HCT116 (cell line): Measurements from ENCODE around the gene LRBA. TPM values are rescaled to one million over a fixed set of nuclear protein-coding genes. Genes with fewer than 3 reads are reported as not detected.

Experiments used
- ATAC-seq: fragments of 200-7000 bp; cut with Tn5 transposase; 2 replicates; pipeline ENCODE4 v1.9.1; 2020; ENCODE audit warnings: mild to moderate bottlenecking, moderate library complexity
- BruUV-seq: library from RNA; stranded (reverse); fragments of 400-500 nt; replicated peaks from 2 replicates; lab custom pipeline; 2021; lab: Mats Ljungman, UMichigan
- CTCF ChIA-PET: fragments of 300-600 bp; sonication (Branson Sonifier 250); formaldehyde crosslinking; loops from one replicate; lab custom pipeline; 2021; ENCODE audit warnings: antibody characterized with exemption; lab: Charles Lee
- POLR2A ChIA-PET: fragments of 300-600, 350-600 bp; sonication (Branson Sonifier 250); formaldehyde crosslinking; loops from one replicate; lab custom pipeline; 2021; ENCODE audit warnings: antibody characterized with exemption; lab: Charles Lee
- RAD21 ChIA-PET, 2 experiments: fragments of 300-600 bp; sonication (Branson Sonifier 250); formaldehyde crosslinking; loops; one replicate each; lab custom pipeline; 2023; ENCODE audit warnings: low total read pairs in 2 of 2; ENCODE audit not compliant: uncharacterized antibody in 2 of 2, unreplicated experiment in 2 of 2, low non-redundant PET in 1 of 2; lab: Charles Lee
- DNase-seq: peaks from one replicate; pipeline ENCODE4 v3.0.0-alpha.2; 2010; ENCODE audit warnings: low read depth, low spot score
- H2AFZ ChIP-seq: fragments of 200-600 bp; shearing (Covaris generic), sonication (generic); 2 replicates; pipeline ENCODE4 v1.6.1; 2017; ENCODE audit warnings: low read depth, mixed run types, mixed read lengths, antibody characterized with exemption, low read length; ENCODE audit not compliant: poor library complexity, severe bottlenecking
- H3K27ac ChIP-seq: 2 replicates; pipeline ENCODE4 v1.5.1; 2012; ENCODE audit warnings: low read depth, low read length
- H3K27me3 ChIP-seq: fragments of 200-600 bp; sonication (generic); 2 replicates; pipeline ENCODE4 v1.6.1; 2016; ENCODE audit warnings: mixed run types, low read length, mixed read lengths; ENCODE audit not compliant: insufficient read depth
- H3K36me3 ChIP-seq, 2 experiments: fragments of 200-500 bp in 1 of 2; fragments of 200-600 bp in 1 of 2; sonication (Bioruptor generic) in 1 of 2; sonication (generic) in 1 of 2; 2 replicates each; pipeline versions ENCODE4 v1.5.1 to v1.6.1; 2014 to 2016; ENCODE audit warnings: low read length in 2 of 2, inconsistent platforms in 1 of 2, mixed read lengths in 1 of 2, mixed run types in 1 of 2; ENCODE audit not compliant: insufficient read depth in 2 of 2, control insufficient read depth in 1 of 2
- H3K4me1 ChIP-seq, 2 experiments: fragments of 200-600 bp in 1 of 2; sonication (generic) in 1 of 2; 2 replicates each; pipeline versions ENCODE4 v1.5.1 to v1.6.1; 2012 to 2017; ENCODE audit warnings: low read length in 2 of 2, inconsistent platforms in 1 of 2, mild to moderate bottlenecking in 1 of 2, mixed read lengths in 1 of 2, mixed run types in 1 of 2, moderate library complexity in 1 of 2; ENCODE audit not compliant: insufficient read depth in 2 of 2, control insufficient read depth in 1 of 2
- H3K4me2 ChIP-seq: fragments of 200-600 bp; sonication (generic); 2 replicates; pipeline ENCODE4 v1.6.1; 2017; ENCODE audit warnings: mixed run types, low read length, mixed read lengths
- H3K4me3 ChIP-seq, 2 experiments: fragments of 200-600 bp in 1 of 2; sonication (generic) in 1 of 2; replicated peaks in 1 of 2; 2 replicates each; pipeline ENCODE4 v1.5.1; 2011 to 2016; ENCODE audit warnings: low read length in 2 of 2, control low read depth in 1 of 2, low read depth in 1 of 2, mild to moderate bottlenecking in 1 of 2, mixed read lengths in 1 of 2, mixed run types in 1 of 2
- H3K79me2 ChIP-seq: fragments of 200-600 bp; sonication (generic); 2 replicates; pipeline ENCODE4 v1.6.1; 2017; ENCODE audit warnings: mild to moderate bottlenecking, mixed run types, low read length, moderate library complexity, mixed read lengths; ENCODE audit not compliant: insufficient read depth
- H3K9ac ChIP-seq: fragments of 200-600 bp; sonication (generic); 2 replicates; pipeline ENCODE4 v1.6.1; 2016; ENCODE audit warnings: low read length, mixed read lengths
- H3K9me2 ChIP-seq: fragments of 200-600 bp; sonication (generic), shearing (Covaris generic); 2 replicates; pipeline ENCODE4 v1.6.1; 2017; ENCODE audit warnings: mixed run types, mild to moderate bottlenecking, moderate library complexity; ENCODE audit not compliant: insufficient read depth
- H3K9me3 ChIP-seq, 2 experiments: fragments of 200-500 bp in 1 of 2; fragments of 200-600 bp in 1 of 2; sonication (Bioruptor generic) in 1 of 2; sonication (generic) in 1 of 2; 2 replicates each; pipeline ENCODE4 v1.6.1; 2014 to 2017; ENCODE audit warnings: low read length in 2 of 2, mixed read lengths in 2 of 2, inconsistent platforms in 1 of 2, low read depth in 1 of 2, mild to moderate bottlenecking in 1 of 2, mixed run types in 1 of 2, moderate library complexity in 1 of 2; ENCODE audit not compliant: control insufficient read depth in 1 of 2, insufficient read depth in 1 of 2
- H4K20me1 ChIP-seq: fragments of 200-600 bp; sonication (generic), shearing (Covaris generic); 2 replicates; pipeline ENCODE4 v1.6.1; 2017; ENCODE audit warnings: mixed run types, mild to moderate bottlenecking, moderate library complexity; ENCODE audit not compliant: insufficient read depth
- CTCF ChIP-seq, 3 experiments: fragments of 200-600 bp in 1 of 3; sonication (generic) in 1 of 3; IDR thresholded peaks in 2 of 3; conservative IDR thresholded peaks in 1 of 3; 2 replicates each; pipeline ENCODE4 v1.5.1; 2012 to 2017; ENCODE audit warnings: low read depth in 2 of 3, low read length in 2 of 3, antibody characterized with exemption in 1 of 3, borderline replicate concordance in 1 of 3, control low read depth in 1 of 3, mild to moderate bottlenecking in 1 of 3, mixed read lengths in 1 of 3, mixed run types in 1 of 3, moderate library complexity in 1 of 3; ENCODE audit not compliant: insufficient read depth in 1 of 3
- ELF1 ChIP-seq: IDR thresholded peaks from 2 replicates; pipeline ENCODE4 v1.6.1; 2012; ENCODE audit warnings: low read depth, borderline replicate concordance
- EZH2 ChIP-seq: fragments of 200-600 bp; sonication (generic); IDR thresholded peaks from 2 replicates; pipeline ENCODE4 v1.6.1; 2017; ENCODE audit warnings: antibody characterized with exemption, mixed run types
- FOSL1 ChIP-seq: IDR thresholded peaks from 2 replicates; pipeline ENCODE4 v1.6.1; 2012; ENCODE audit warnings: low read depth
- RAD21 ChIP-seq: IDR thresholded peaks from 2 replicates; pipeline ENCODE4 v1.6.1; 2012; ENCODE audit warnings: low read depth, mild to moderate bottlenecking
- SIN3A ChIP-seq: IDR thresholded peaks from 2 replicates; pipeline ENCODE4 v1.6.1; 2012; ENCODE audit warnings: low read depth
- YY1 ChIP-seq: IDR thresholded peaks from 2 replicates; pipeline ENCODE4 v1.6.1; 2011; ENCODE audit warnings: low read length, low read depth, moderate library complexity, mild to moderate bottlenecking; ENCODE audit not compliant: insufficient replicate concordance; ENCODE audit errors: extremely low read depth
- ZNF274 ChIP-seq: fragments of 200-500 bp; sonication (Bioruptor generic); IDR thresholded peaks from 2 replicates; pipeline ENCODE4 v1.6.1; 2014; ENCODE audit warnings: mild to moderate bottlenecking, low read depth, low read length, inconsistent platforms
- intact Hi-C: fragments of 100-400 bp; cut with micrococcal nuclease; formaldehyde crosslinking; loops from 2 replicates; pipeline ENCODE4 v1.10.0; 2022
- total RNA-seq: library from RNA; stranded (reverse); gene quantifications from one replicate; pipeline ENCODE4 v1.2.1, GENCODE V29; 2021; ENCODE audit not compliant: unreplicated experiment
- TF ChIP-seq, protein P1 (sequence below): IDR thresholded peaks from 2 replicates; pipeline ENCODE4 v1.6.1; 2012

The LRBA gene
- total RNA-seq, 1 experiment from 2014 or later, result 79.8 TPM

DNA sequence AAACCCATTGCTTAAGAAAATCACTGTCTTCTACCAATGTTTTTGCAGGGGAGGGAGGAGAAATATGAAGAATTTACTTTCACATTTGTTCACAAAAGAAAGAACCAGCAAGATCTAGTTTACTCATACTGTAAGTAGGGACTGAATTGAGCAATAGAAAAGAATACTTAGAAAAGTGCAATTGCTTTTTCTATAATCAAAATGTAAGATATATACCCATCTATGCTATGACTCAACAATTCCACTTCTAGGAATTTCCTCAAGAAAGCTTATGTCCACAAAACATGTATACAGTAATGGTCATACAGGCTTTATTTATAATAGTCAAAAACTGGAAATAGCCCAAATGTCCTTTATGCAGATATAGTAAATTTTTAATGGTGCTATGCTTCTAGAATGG lies 196.4 kb downstream of the LRBA start:
- Histone ChIP-seq H3K9me3 (no peaks in the 10 kb centered on the region), H3K27ac (no peak overlapping the region), H3K4me1 (no peaks in the 10 kb centered on the region), H3K27me3 (no peaks in the 10 kb centered on the region), H3K4me3 (no peak overlapping the region), H2AFZ (no peak overlapping the region), H3K36me3 (no peaks in the 10 kb centered on the region), H3K9ac (no peak overlapping the region), H3K4me2 (no peak overlapping the region)
- ATAC-seq, result no peak
- RAD21 ChIA-PET, result no interaction called here
- CTCF ChIA-PET, result no interaction called here
- no TSS peak for BruUV-seq
- no peak for DNase-seq
- no peak for TF ChIP-seq ZNF274
- no peak for TF ChIP-seq EZH2
- no peak for TF ChIP-seq ELF1
- no peak for TF ChIP-seq RAD21
- TF ChIP-seq FOSL1, result no peak
- no peak for TF ChIP-seq CTCF (IDR thresholded peaks at IDR 0.05 in 2 of 3, conservative IDR thresholded peaks at IDR 0.05 in 1 of 3; ENCODE audit: borderline replicate concordance in 1 of 3, insufficient read depth in 1 of 3, low read depth in 2 of 3, low read length in 2 of 3)
- TF ChIP-seq, protein P1, sequence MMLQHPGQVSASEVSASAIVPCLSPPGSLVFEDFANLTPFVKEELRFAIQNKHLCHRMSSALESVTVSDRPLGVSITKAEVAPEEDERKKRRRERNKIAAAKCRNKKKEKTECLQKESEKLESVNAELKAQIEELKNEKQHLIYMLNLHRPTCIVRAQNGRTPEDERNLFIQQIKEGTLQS, result no peak
- TF ChIP-seq SIN3A, result no peak
- TF ChIP-seq YY1, result no peak
- TF ChIP-seq, all 23 proteins: peak for 0
- Histone ChIP-seq H3K9me2 (no peaks in the 10 kb centered on the region), H4K20me1 (no peaks in the 10 kb centered on the region), H3K79me2 (no peaks in the 10 kb centered on the region)
- intact Hi-C loops, result no loop called here
- POLR2A ChIA-PET, result no interaction called here
